GM06990 (cell line): ENCODE measurements around the gene SLC6A11.

Source experiments
- DNase-seq: peaks from one replicate; pipeline ENCODE4 v3.0.0-alpha.2; 2011; ENCODE audit not compliant: insufficient read length; ENCODE audit errors: extremely low read depth
- H3K27me3 ChIP-seq: replicated peaks from 2 replicates; pipeline ENCODE4 v1.6.0; 2011; ENCODE audit warnings: low read length; ENCODE audit not compliant: control insufficient read depth, insufficient read depth
- H3K36me3 ChIP-seq: 2 replicates; pipeline ENCODE4 v1.5.1; 2011; ENCODE audit warnings: low read length; ENCODE audit not compliant: control insufficient read depth, insufficient read depth
- H3K4me3 ChIP-seq: replicated peaks from 2 replicates; pipeline ENCODE4 v1.5.1; 2011; ENCODE audit warnings: low read depth, mild to moderate bottlenecking, control low read depth, low read length
- TF ChIP-seq, protein P1 (sequence below): IDR thresholded peaks from 2 replicates; pipeline ENCODE4 v1.5.1; 2011; ENCODE audit warnings: low read length, control low read depth, mild to moderate bottlenecking, inconsistent platforms; ENCODE audit not compliant: insufficient read depth, poor library complexity, severe bottlenecking

SLC6A11 gene

DNA sequence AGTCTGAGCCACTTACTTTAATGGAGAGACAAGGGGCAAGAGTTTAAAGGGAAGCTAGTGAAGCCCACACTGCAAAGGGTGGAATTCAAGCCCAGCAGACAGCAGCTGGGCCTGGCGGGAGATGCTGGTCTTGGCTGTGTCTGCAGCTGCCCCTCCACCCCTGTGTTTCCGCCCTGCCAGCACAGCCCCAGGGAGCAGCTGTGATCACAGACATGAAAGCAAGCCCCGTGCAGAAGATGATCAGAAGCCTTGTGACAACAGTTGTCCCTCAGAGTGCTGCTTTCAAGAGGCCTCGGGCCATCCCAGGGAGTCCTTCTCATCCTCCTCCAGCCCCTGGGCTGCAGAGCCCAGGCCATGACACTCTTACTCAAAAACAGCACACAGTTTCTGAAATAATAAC is 152.4 kb downstream of the SLC6A11 start:
- Histone ChIP-seq H3K4me3 (no peak overlapping the region), H3K27me3 (no peaks in the 10 kb centered on the region), H3K36me3 (no peaks in the 10 kb centered on the region)
- TF ChIP-seq, protein P1, sequence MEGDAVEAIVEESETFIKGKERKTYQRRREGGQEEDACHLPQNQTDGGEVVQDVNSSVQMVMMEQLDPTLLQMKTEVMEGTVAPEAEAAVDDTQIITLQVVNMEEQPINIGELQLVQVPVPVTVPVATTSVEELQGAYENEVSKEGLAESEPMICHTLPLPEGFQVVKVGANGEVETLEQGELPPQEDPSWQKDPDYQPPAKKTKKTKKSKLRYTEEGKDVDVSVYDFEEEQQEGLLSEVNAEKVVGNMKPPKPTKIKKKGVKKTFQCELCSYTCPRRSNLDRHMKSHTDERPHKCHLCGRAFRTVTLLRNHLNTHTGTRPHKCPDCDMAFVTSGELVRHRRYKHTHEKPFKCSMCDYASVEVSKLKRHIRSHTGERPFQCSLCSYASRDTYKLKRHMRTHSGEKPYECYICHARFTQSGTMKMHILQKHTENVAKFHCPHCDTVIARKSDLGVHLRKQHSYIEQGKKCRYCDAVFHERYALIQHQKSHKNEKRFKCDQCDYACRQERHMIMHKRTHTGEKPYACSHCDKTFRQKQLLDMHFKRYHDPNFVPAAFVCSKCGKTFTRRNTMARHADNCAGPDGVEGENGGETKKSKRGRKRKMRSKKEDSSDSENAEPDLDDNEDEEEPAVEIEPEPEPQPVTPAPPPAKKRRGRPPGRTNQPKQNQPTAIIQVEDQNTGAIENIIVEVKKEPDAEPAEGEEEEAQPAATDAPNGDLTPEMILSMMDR = no peak
- no peak for DNase-seq

DNA sequence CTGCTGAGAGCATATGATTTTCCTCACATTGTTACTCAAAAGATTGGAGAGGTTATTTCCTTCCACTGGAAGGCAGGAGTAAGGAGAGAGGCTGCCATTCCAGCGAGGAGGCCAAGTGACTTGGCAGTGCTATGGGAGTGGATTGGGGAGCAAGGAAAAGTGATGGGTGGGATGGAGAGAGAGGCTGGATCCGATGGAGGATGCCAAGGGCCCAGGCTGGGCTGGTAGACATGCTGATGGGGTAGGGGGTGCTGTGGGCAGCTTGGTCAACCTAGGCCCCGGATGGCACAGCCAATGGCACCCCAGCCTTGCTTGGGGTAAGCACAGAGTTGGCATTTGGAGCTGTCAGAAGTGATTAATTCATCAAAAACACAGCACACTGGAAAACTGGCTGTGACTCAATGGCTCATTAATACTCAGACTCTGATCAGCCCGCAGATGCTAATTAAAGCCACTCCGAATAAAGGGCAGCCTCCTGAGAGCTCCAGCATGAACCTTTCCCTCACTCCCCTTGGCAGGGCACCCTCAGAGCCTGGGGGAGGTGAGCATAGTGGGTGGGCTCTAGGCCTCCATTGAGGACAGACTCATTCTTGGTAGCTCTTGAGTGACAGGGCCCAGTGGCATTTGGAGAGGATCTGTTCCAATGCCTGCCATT is 154.4 kb downstream of the SLC6A11 start:
- no peak overlapping the region for H3K4me3 ChIP-seq
- TF ChIP-seq, protein P1 = no peak
- H3K27me3 ChIP-seq = no peaks in the 10 kb centered on the region
- DNase-seq = no peak
- no peaks in the 10 kb centered on the region for H3K36me3 ChIP-seq

DNA sequence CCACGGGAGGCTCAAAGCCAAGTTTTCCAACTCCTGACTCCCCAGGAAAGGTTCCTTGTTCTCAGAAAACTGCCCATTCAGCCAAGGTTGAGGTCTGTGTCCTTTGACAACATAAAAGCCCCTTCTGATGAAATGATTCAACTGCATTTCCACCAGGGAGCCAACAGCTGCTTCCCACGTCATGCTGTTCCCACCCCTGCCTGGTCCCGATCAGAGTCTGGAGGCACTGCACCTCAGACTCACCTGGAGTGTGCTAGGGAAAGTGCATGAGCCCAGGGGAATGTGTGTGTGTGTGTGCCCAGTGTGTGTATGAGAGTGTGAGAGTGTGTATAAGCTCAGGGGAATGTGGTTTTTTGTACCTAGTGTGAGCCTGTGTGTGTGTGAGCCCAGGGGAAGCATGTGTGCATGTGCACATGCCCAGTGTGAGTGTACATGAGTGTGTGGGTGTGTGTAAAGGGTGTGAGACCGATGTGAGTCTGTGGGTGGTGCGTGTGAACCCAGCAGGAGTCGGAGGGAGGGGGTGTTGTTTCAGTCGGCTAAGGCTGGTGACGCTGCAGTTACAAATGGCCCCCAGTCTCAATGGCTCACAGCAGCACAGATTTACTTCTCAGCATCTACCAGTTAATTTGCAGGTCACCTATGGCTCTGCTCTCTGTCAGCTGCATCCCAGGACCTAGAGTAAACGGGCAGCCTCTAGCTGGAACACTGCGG is 156.2 kb downstream of the SLC6A11 start:
- no peak for DNase-seq
- H3K27me3 ChIP-seq = no peaks in the 10 kb centered on the region
- TF ChIP-seq, protein P1 = no peak
- no peaks in the 10 kb centered on the region for H3K36me3 ChIP-seq
- H3K4me3 ChIP-seq = no peak overlapping the region

DNA sequence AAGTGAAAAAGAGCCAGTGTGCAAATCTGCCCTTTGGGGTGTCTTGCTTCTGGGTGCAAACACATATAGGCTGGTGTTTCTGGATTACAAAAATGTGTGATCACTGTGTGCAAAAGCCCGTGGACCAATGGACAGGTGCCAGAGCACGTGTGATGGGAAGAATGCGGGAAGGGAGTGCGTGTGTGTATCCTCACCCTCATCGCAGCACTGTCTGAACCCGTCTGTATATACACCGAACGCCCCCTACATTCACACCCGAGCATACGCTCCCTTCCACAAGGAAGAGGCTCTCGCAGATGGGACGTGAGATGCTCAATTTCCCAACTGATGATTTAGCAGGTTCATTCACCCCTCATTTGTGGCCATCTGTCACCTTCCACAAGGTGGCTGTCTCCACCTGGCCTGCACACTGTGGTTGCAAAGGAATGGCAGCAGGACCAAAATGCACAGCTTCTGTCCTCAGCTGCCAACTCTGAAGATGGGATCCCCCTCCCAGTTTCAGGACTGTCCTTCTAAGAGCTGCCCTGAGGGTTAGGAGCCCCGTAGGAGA is 157.1 kb downstream of the SLC6A11 start:
- Histone ChIP-seq H3K36me3 (no peaks in the 10 kb centered on the region), H3K4me3 (no peak overlapping the region), H3K27me3 (no peaks in the 10 kb centered on the region)
- DNase-seq = no peak
- TF ChIP-seq, protein P1 = no peak

DNA sequence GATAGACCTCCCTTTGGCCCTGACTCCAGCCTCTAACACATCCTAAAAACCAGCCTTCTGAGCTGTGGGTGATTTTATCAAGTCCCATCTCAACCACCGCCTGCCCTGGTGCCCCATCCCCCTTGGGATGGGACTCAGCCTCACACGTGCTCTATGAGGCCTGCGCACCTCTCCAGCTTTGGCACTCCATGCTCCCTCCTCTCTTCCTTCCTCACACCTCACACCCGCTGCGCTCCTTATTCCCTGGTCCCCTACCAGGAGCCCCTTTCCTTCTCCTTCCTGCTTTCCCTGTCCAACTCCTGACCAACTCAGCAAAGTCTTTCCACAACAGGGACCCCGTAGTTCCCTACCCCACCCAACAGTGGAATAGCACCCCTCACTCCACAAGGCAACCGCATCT is 158.1 kb downstream of the SLC6A11 start:
- Histone ChIP-seq H3K4me3 (no peak overlapping the region), H3K36me3 (no peaks in the 10 kb centered on the region), H3K27me3 (no peaks in the 10 kb centered on the region)
- DNase-seq = no peak
- TF ChIP-seq, protein P1 = no peak
